GM18870 (cell line): ENCODE results near the gene UXS1.
"Not testable (repeated sequence)": the region's sequence is repeated elsewhere in the genome, so short reads cannot be mapped to it uniquely, and the experiment has no call there.

Experiments
- ATAC-seq: cut with Tn5 transposase; IDR thresholded peaks from one replicate; pipeline ENCODE4 v1.9.1; 2021; ENCODE audit warnings: moderate library complexity; ENCODE audit not compliant: unreplicated experiment

UXS1 gene

GRCh38 chr2:106193977-106194778, at the start of gene UXS1:
Gene UXS1, minus strand, starts transcription at chr2:106194301. Its CDS starts 60 bp downstream, at chr2:106194241.
- peak; percentile 62 for ATAC-seq

- ATAC-seq, result not testable (repeated sequence)
Measured at GRCh38 chr2:106239491-106239890, 45.4 kb upstream of the UXS1 start.

- not testable (repeated sequence) for ATAC-seq
Measured at GRCh38 chr2:106235392-106235791, 41.3 kb upstream of the UXS1 start.

GRCh38 chr2:106233350-106233706, 39.2 kb upstream of the UXS1 start:
- no peak for ATAC-seq

- no peak for ATAC-seq
Measured at GRCh38 chr2:106232638-106233349, 38.7 kb upstream of the UXS1 start.

GRCh38 chr2:106223347-106223746, 29.2 kb upstream of the UXS1 start:
- no peak for ATAC-seq

- not testable (repeated sequence) for ATAC-seq
Measured at GRCh38 chr2:106222057-106222456, 28.0 kb upstream of the UXS1 start.

- no peak for ATAC-seq
Measured at GRCh38 chr2:106219813-106220212, 25.7 kb upstream of the UXS1 start.

GRCh38 chr2:106219157-106219556, 25.1 kb upstream of the UXS1 start:
- not testable (repeated sequence) for ATAC-seq

- no peak for ATAC-seq
Measured at GRCh38 chr2:106208874-106209273, 14.8 kb upstream of the UXS1 start.

GRCh38 chr2:106208399-106208798, 14.3 kb upstream of the UXS1 start:
- ATAC-seq, result no peak

GRCh38 chr2:106207246-106207645, 13.1 kb upstream of the UXS1 start:
- ATAC-seq, result no peak

GRCh38 chr2:106205488-106205887, 11.4 kb upstream of the UXS1 start:
- ATAC-seq, result no peak

GRCh38 chr2:106204551-106204950, 10.4 kb upstream of the UXS1 start:
- ATAC-seq, result not testable (repeated sequence)

- no peak for ATAC-seq
Measured at GRCh38 chr2:106201661-106202060, 7.6 kb upstream of the UXS1 start.

GRCh38 chr2:106197878-106198277, 3.8 kb upstream of the UXS1 start:
- ATAC-seq, result no peak

GRCh38 chr2:106195981-106196380, 1.9 kb upstream of the UXS1 start:
- ATAC-seq, result no peak

GRCh38 chr2:106195456-106195855, 1.4 kb upstream of the UXS1 start:
- no peak for ATAC-seq

GRCh38 chr2:106193690-106193976, 468 bp downstream of the UXS1 start:
- peak; percentile 5 for ATAC-seq

GRCh38 chr2:106192752-106193689, 1.1 kb downstream of the UXS1 start:
- peak; percentile 66 for ATAC-seq

GRCh38 chr2:106191511-106192016, 2.5 kb downstream of the UXS1 start:
- ATAC-seq, result no peak
